Naive thymus-derived CD8-positive, alpha-beta T cell (primary cell): Measurements from ENCODE around the gene HS3ST3A1. TPM values are rescaled to one million over a fixed set of nuclear protein-coding genes. Genes with fewer than 3 reads are reported as not detected.

ENCODE experiments used
- ATAC-seq, 2 donors: fragments of 150-1000 bp; cut with Tn5 transposase in 1 of 2; sonication (Bioruptor Pico), chemical (Tn5 transposase) in 1 of 2; 1 replicate in 1 of 2; 2 replicates in 1 of 2; pipeline ENCODE4 v1.10.0; 2021; ENCODE audit warnings: mild to moderate bottlenecking in 2 of 2, moderate library complexity in 2 of 2
- POLR2A ChIA-PET: fragments of 350-600 bp; sonication (Branson Sonifier 250); formaldehyde crosslinking; loops from one replicate; lab custom pipeline; 2021; ENCODE audit warnings: antibody characterized with exemption; lab: Charles Lee
- DNase-seq, 10 donors: peaks; one replicate each; pipeline versions ENCODE4 v3.0.0 to v3.0.0-alpha.2; 2020 to 2022
- H3K27ac Mint-ChIP-seq, 10 donors: one replicate each; pipeline ENCODE4 v1.8.0; 2020 to 2022; ENCODE audit warnings: mild to moderate bottlenecking in 10 of 10, mixed read lengths in 10 of 10, moderate library complexity in 4 of 10, inconsistent platforms in 1 of 10
- H3K27me3 Mint-ChIP-seq, 5 donors: one replicate each; pipeline ENCODE4 v1.8.0; 2021 to 2022; ENCODE audit warnings: mixed read lengths in 5 of 5
- H3K36me3 Mint-ChIP-seq, 3 donors: one replicate each; pipeline ENCODE4 v1.8.0; 2020 to 2022; ENCODE audit warnings: mixed read lengths in 3 of 3, mild to moderate bottlenecking in 2 of 3, inconsistent platforms in 1 of 3
- H3K4me1 Mint-ChIP-seq, 4 donors: one replicate each; pipeline ENCODE4 v1.8.0; 2021 to 2022; ENCODE audit warnings: mixed read lengths in 4 of 4
- H3K4me3 Mint-ChIP-seq, 10 donors: one replicate each; pipeline ENCODE4 v1.8.0; 2020 to 2022; ENCODE audit warnings: mild to moderate bottlenecking in 10 of 10, mixed read lengths in 10 of 10, moderate library complexity in 6 of 10, inconsistent platforms in 1 of 10
- H3K9me3 Mint-ChIP-seq, 9 donors: one replicate each; pipeline ENCODE4 v1.8.0; 2020 to 2022; ENCODE audit warnings: mixed read lengths in 9 of 9, mild to moderate bottlenecking in 3 of 9, inconsistent platforms in 1 of 9, moderate library complexity in 1 of 9
- polyA plus RNA-seq, 3 donors: library from polyadenylated mRNA; unstranded; fragments of 300-500 nt; fragmentation: Illumina TruSeq; gene quantifications; one replicate each; pipeline ENCODE4 v1.2.3, GENCODE V29; 2021
- total RNA-seq, 8 experiments: library from RNA in 2 of 8; stranded (reverse) in 2 of 8; gene quantifications; one replicate each; pipeline ENCODE4 v1.2.3 and lab custom pipeline; 2021 to 2026

Gene HS3ST3A1
- total and polyA plus RNA-seq, 5 experiments from 2014 or later, result 0.76 to 4.5 (median 2.7) TPM; not detected in 2

- no peak overlapping the region for H3K27ac Mint-ChIP-seq
- peaks cover 2 to 46% (median 11%) of the 10 kb centered on the region in 5 donors for H3K27me3 Mint-ChIP-seq
- H3K4me1 Mint-ChIP-seq, result no peaks in the 10 kb centered on the region
- H3K9me3 Mint-ChIP-seq, result peaks cover 0 to 4% (median 0%) of the 10 kb centered on the region in 9 donors
- no peaks in the 10 kb centered on the region for H3K36me3 Mint-ChIP-seq
- POLR2A ChIA-PET, result no interaction called here
- ATAC-seq (no peak), DNase-seq (no peak)
- H3K4me3 Mint-ChIP-seq, result no peak overlapping the region
These were observed 60.7 kb downstream of the HS3ST3A1 start for GRCh38 chr17:13541032-13541480.

DNA sequence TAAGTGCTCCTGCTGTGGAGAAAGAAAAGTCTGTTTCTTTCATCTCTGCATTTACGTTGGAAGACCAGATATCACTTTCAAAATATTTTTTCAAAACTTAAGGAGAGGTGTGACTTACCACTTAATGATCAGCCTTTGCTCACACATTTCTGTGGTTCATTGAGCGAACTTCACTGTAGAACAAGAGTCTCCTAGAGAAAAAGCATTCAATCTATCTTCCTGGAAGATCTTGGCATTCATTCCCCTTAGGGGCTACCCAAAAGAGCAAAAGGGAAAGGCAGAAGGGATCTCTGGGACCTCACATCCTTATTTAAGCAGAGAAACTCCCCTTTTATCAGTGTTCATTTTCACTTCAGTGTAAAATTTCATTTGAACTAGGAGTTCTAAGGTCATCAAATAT, 61.2 kb downstream of the HS3ST3A1 start:
- Mint-ChIP-seq H3K9me3 (peaks cover 0 to 4% (median 0%) of the 10 kb centered on the region in 9 donors), H3K27me3 (peaks cover 2 to 46% (median 9%) of the 10 kb centered on the region in 5 donors), H3K27ac (no peak overlapping the region), H3K4me3 (no peak overlapping the region), H3K36me3 (no peaks in the 10 kb centered on the region), H3K4me1 (no peaks in the 10 kb centered on the region)
- ATAC-seq (no peak), DNase-seq (no peak)
- POLR2A ChIA-PET, result no interaction called here

DNA sequence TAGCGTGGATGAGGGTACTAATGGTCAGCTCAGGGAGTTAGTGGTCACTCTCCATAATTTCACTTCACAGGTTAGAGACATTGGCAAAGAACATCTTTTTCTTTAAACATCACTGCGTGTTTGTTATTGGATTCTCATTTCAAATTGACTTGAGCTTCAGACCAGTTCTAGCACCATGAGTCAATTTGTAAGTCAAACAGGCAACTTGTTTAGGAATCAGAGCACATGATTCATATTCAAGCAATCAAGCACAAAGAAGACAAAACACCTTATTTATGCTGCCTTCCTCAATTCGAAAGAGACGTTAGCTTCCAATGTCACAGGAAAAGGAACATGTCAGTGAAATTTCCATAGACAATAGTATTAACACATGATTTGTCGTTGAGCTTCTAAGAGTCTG, 62.3 kb downstream of the HS3ST3A1 start:
- Mint-ChIP-seq H3K9me3 (peaks cover 0 to 5% (median 2%) of the 10 kb centered on the region in 9 donors), H3K27ac (no peak overlapping the region), H3K4me3 (no peak overlapping the region), H3K4me1 (no peaks in the 10 kb centered on the region), H3K27me3 (peaks cover 2 to 46% (median 7%) of the 10 kb centered on the region in 5 donors), H3K36me3 (no peaks in the 10 kb centered on the region)
- POLR2A ChIA-PET, result no interaction called here
- ATAC-seq, result no peak
- no peak for DNase-seq

DNA sequence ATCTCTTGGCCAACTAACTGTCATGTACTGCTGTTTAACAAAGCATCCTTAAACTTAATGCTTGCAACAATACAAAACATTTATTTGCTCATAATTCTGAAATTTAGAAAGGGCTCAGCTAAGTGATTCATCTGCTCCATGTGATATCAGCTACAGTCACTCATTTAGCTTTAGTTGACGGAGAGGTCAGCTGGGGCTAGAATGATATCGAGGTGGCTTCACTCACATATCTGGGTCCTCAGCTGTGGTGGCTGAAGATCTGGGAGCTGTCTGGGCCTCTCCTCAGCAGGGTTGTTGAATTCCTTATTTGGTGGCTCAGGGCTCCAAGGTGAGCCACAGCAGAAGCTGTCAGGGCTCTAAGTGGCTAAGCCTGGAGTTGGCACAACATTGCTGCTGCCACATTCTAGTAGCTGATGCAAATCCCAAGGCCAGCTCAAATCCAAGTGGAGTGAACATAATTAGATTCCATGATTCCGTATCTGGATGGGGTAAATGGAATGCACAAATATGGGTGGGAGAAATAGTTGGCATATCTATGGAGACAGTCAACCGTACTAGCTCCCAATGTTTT, 62.8 kb downstream of the HS3ST3A1 start:
- peaks cover 2 to 46% (median 7%) of the 10 kb centered on the region in 5 donors for H3K27me3 Mint-ChIP-seq
- ATAC-seq, result no peak

GRCh38 chr17:13537871-13538643, 63.7 kb downstream of the HS3ST3A1 start:
- peaks cover 2 to 46% (median 5%) of the 10 kb centered on the region in 5 donors for H3K27me3 Mint-ChIP-seq
- H3K36me3 Mint-ChIP-seq, result no peaks in the 10 kb centered on the region
- no peak overlapping the region for H3K4me3 Mint-ChIP-seq
- no peaks in the 10 kb centered on the region for H3K4me1 Mint-ChIP-seq
- POLR2A ChIA-PET, result no interaction called here
- no peak for ATAC-seq
- H3K27ac Mint-ChIP-seq, result no peak overlapping the region
- no peak for DNase-seq
- peaks cover 0 to 12% (median 6%) of the 10 kb centered on the region in 9 donors for H3K9me3 Mint-ChIP-seq

More for the DNA sequence above, 62.8 kb downstream of the HS3ST3A1 start:
- no peak for DNase-seq
- H3K36me3 Mint-ChIP-seq, result no peaks in the 10 kb centered on the region
- peaks cover 0 to 9% (median 4%) of the 10 kb centered on the region in 9 donors for H3K9me3 Mint-ChIP-seq
- H3K4me1 Mint-ChIP-seq, result no peaks in the 10 kb centered on the region
- no peak overlapping the region for H3K4me3 Mint-ChIP-seq
- POLR2A ChIA-PET, result no interaction called here
- no peak overlapping the region for H3K27ac Mint-ChIP-seq

DNA sequence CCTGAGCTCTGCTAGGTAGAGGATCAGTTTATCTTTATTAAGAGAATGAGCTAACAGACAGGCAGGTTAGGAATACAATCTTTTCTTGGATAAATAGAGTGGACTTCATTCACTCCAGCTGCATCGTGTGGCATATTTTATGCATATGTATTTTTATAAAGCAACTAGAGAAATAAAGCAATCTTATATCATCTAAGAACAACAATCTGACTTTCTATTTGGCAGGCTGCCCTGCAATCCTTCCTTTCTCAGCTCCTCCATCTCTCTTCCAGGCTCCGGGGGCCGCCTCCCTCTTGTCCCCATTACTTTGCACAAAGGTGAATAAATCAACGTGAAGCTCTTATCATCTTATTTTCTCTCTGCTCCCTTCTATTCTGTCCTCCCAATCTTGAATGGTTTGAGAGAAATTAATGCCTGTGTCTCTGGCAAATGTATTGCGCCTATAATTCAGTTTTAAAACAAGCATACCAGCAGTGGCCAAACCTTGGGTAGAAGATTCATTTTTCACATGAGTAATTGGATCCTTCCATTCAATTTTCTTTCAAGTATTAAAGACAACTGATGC, 64.5 kb downstream of the HS3ST3A1 start:
- POLR2A ChIA-PET, result no interaction called here
- Mint-ChIP-seq H3K4me1 (peaks cover 0 to under 1% (median 0%) of the 10 kb centered on the region in 4 donors), H3K4me3 (no peak overlapping the region), H3K27ac (no peak overlapping the region), H3K9me3 (peaks cover 0 to 14% (median 6%) of the 10 kb centered on the region in 9 donors), H3K27me3 (peaks cover 0 to 45% (median 7%) of the 10 kb centered on the region in 5 donors), H3K36me3 (no peaks in the 10 kb centered on the region)
- no peak for DNase-seq
- no peak for ATAC-seq

- DNase-seq, result no peak
- H3K27ac Mint-ChIP-seq, result no peak overlapping the region
- peaks cover 0 to 57% (median 12%) of the 10 kb centered on the region in 5 donors for H3K27me3 Mint-ChIP-seq
- no peak overlapping the region for H3K4me3 Mint-ChIP-seq
- no peak for ATAC-seq
- peaks cover 0 to 16% (median 6%) of the 10 kb centered on the region in 9 donors for H3K9me3 Mint-ChIP-seq
- POLR2A ChIA-PET, result no interaction called here
- H3K36me3 Mint-ChIP-seq, result no peaks in the 10 kb centered on the region
- peaks cover 0 to 1% (median 0%) of the 10 kb centered on the region in 4 donors for H3K4me1 Mint-ChIP-seq
These were observed 66.8 kb downstream of the HS3ST3A1 start for GRCh38 chr17:13534946-13535345.

- Mint-ChIP-seq H3K27ac (no peak overlapping the region), H3K36me3 (no peaks in the 10 kb centered on the region), H3K9me3 (peaks cover 0 to 16% (median 6%) of the 10 kb centered on the region in 9 donors), H3K4me1 (peaks cover 0 to 1% (median 0%) of the 10 kb centered on the region in 4 donors), H3K4me3 (no peak overlapping the region), H3K27me3 (peaks cover 4 to 53% (median 18%) of the 10 kb centered on the region in 5 donors)
- ATAC-seq (no peak), DNase-seq (no peak)
- POLR2A ChIA-PET, result no interaction called here
These were observed 70.0 kb downstream of the HS3ST3A1 start for GRCh38 chr17:13531721-13532120.

- Mint-ChIP-seq H3K4me3 (no peak overlapping the region), H3K9me3 (no peaks in the 10 kb centered on the region), H3K4me1 (no peaks in the 10 kb centered on the region), H3K27me3 (peaks cover 4 to 34% (median 15%) of the 10 kb centered on the region in 5 donors), H3K27ac (no peak overlapping the region), H3K36me3 (no peaks in the 10 kb centered on the region)
- DNase-seq (no peak), ATAC-seq (no peak)
- POLR2A ChIA-PET, result no interaction called here
These were observed 75.9 kb downstream of the HS3ST3A1 start for GRCh38 chr17:13525876-13526275.

- no peak for ATAC-seq
- Mint-ChIP-seq H3K9me3 (no peaks in the 10 kb centered on the region), H3K36me3 (no peaks in the 10 kb centered on the region), H3K4me1 (no peaks in the 10 kb centered on the region), H3K27ac (no peak overlapping the region), H3K27me3 (peaks cover 2 to 16% (median 9%) of the 10 kb centered on the region in 5 donors), H3K4me3 (no peak overlapping the region)
- POLR2A ChIA-PET, result no interaction called here
- no peak for DNase-seq
These were observed 78.6 kb downstream of the HS3ST3A1 start for GRCh38 chr17:13523164-13523563.

DNA sequence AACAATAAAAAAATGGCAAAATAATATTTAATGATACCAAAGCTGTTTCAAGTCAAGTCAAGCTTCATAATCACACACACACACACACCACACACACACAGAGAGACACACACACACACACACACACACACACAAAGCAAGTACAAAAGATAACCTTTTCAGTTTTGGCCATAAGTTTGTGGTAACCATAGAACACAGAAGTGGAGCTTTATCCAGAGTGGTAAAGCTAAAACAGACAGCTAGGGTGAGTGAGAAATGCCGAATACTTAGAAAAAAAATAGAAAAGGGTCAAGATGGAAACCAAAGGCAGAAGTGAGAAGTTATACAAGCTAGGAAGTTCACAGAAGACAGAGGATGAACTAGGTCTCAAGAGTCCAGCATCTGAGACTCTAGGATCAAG, 79.0 kb downstream of the HS3ST3A1 start:
- no peaks in the 10 kb centered on the region for H3K36me3 Mint-ChIP-seq
- peaks cover 2 to 12% (median 6%) of the 10 kb centered on the region in 5 donors for H3K27me3 Mint-ChIP-seq
- no peak overlapping the region for H3K27ac Mint-ChIP-seq
- peaks cover 0 to under 1% (median 0%) of the 10 kb centered on the region in 9 donors for H3K9me3 Mint-ChIP-seq
- H3K4me1 Mint-ChIP-seq, result no peaks in the 10 kb centered on the region
- no peak for ATAC-seq
- POLR2A ChIA-PET, result no interaction called here
- no peak for DNase-seq
- H3K4me3 Mint-ChIP-seq, result no peak overlapping the region

GRCh38 chr17:13521784-13522183, 79.9 kb downstream of the HS3ST3A1 start:
- H3K27me3 Mint-ChIP-seq, result peaks cover 0 to 3% (median 2%) of the 10 kb centered on the region in 5 donors
- ATAC-seq, result no peak
- H3K4me3 Mint-ChIP-seq, result no peak overlapping the region
- DNase-seq, result no peak
- POLR2A ChIA-PET, result no interaction called here
- H3K9me3 Mint-ChIP-seq, result peaks cover 0 to 2% (median 0%) of the 10 kb centered on the region in 9 donors
- H3K4me1 Mint-ChIP-seq, result no peaks in the 10 kb centered on the region
- H3K27ac Mint-ChIP-seq, result no peak overlapping the region
- H3K36me3 Mint-ChIP-seq, result no peaks in the 10 kb centered on the region
